GM21717 (cell line): Measurements from ENCODE around the gene SHISA9.
"Not testable (repeated sequence)": the region's sequence is repeated elsewhere in the genome, so short reads cannot be mapped to it uniquely, and the experiment has no call there.

ENCODE experiments used
- ATAC-seq: cut with Tn5 transposase; IDR thresholded peaks from one replicate; pipeline ENCODE4 v1.9.1; 2021; ENCODE audit warnings: mild to moderate bottlenecking, moderate library complexity; ENCODE audit not compliant: unreplicated experiment

SHISA9 gene

GRCh38 chr16:12901597-12902461 lies at the start of gene SHISA9:
Gene SHISA9 (plus strand): TSS chr16:12901598.
- no peak for ATAC-seq

GRCh38 chr16:12853972-12854371 lies 47.4 kb upstream of the SHISA9 start:
- no peak for ATAC-seq

GRCh38 chr16:12857435-12857834 lies 44.0 kb upstream of the SHISA9 start:
- not testable (repeated sequence) for ATAC-seq

GRCh38 chr16:12862327-12862726 lies 39.1 kb upstream of the SHISA9 start:
- ATAC-seq: no peak

- ATAC-seq: no peak
Measured at GRCh38 chr16:12862941-12863340, 38.5 kb upstream of the SHISA9 start.

- no peak for ATAC-seq
Measured at GRCh38 chr16:12866981-12867551, 34.3 kb upstream of the SHISA9 start.

GRCh38 chr16:12868169-12868568 lies 33.2 kb upstream of the SHISA9 start:
- no peak for ATAC-seq

GRCh38 chr16:12868788-12869187 lies 32.6 kb upstream of the SHISA9 start:
- no peak for ATAC-seq

GRCh38 chr16:12869698-12870427 lies 31.5 kb upstream of the SHISA9 start:
- no peak for ATAC-seq

- no peak for ATAC-seq
Measured at GRCh38 chr16:12871784-12872183, 29.6 kb upstream of the SHISA9 start.

- no peak for ATAC-seq
Measured at GRCh38 chr16:12874186-12874585, 27.2 kb upstream of the SHISA9 start.

- no peak for ATAC-seq
Measured at GRCh38 chr16:12876778-12877177, 24.6 kb upstream of the SHISA9 start.

GRCh38 chr16:12878973-12879372 lies 22.4 kb upstream of the SHISA9 start:
- no peak for ATAC-seq

- ATAC-seq: no peak
Measured at GRCh38 chr16:12879812-12880211, 21.6 kb upstream of the SHISA9 start.

- ATAC-seq: no peak
Measured at GRCh38 chr16:12881182-12881581, 20.2 kb upstream of the SHISA9 start.

- no peak for ATAC-seq
Measured at GRCh38 chr16:12881740-12882139, 19.7 kb upstream of the SHISA9 start.

GRCh38 chr16:12885742-12886141 lies 15.7 kb upstream of the SHISA9 start:
- no peak for ATAC-seq

- no peak for ATAC-seq
Measured at GRCh38 chr16:12891836-12892235, 9.6 kb upstream of the SHISA9 start.

- ATAC-seq: no peak
Measured at GRCh38 chr16:12893050-12893750, 8.2 kb upstream of the SHISA9 start.

- ATAC-seq: no peak
Measured at GRCh38 chr16:12896562-12896961, 4.8 kb upstream of the SHISA9 start.

- no peak for ATAC-seq
Measured at GRCh38 chr16:12898551-12898950, 2.8 kb upstream of the SHISA9 start.
